NCI-H526 treated with DMSO at 0.1 percent for 48 hours (cell line): ENCODE data around the gene SUV39H2.
"Not testable (repeated sequence)": the region's sequence is repeated elsewhere in the genome, so short reads cannot be mapped to it uniquely, and the experiment has no call there.

Experiments used
- DNase-seq: peaks from one replicate; lab custom pipeline; 2025; lab: John Stamatoyannopoulos, UW

The SUV39H2 gene

GRCh38 chr10:14875941-14876340 lies 2.7 kb upstream of the SUV39H2 start:
- no peak for DNase-seq

GRCh38 chr10:14876764-14877163 lies 1.9 kb upstream of the SUV39H2 start:
- DNase-seq = no peak

- no peak for DNase-seq
Observed at GRCh38 chr10:14879124-14879927, 660 bp downstream of the SUV39H2 start.

GRCh38 chr10:14879928-14880193 lies 1.2 kb downstream of the SUV39H2 start:
- no peak for DNase-seq

GRCh38 chr10:14880229-14880628 lies 1.6 kb downstream of the SUV39H2 start:
- DNase-seq = no peak

GRCh38 chr10:14884082-14884481 lies 5.4 kb downstream of the SUV39H2 start:
- DNase-seq = no peak

- DNase-seq = no peak
Observed at GRCh38 chr10:14889318-14889717, 10.7 kb downstream of the SUV39H2 start.

GRCh38 chr10:14891151-14891550 lies 12.5 kb downstream of the SUV39H2 start:
- no peak for DNase-seq

- DNase-seq = no peak
Observed at GRCh38 chr10:14904316-14904732, 25.7 kb downstream of the SUV39H2 start.

- no peak for DNase-seq
Observed at GRCh38 chr10:14904864-14905263, 26.2 kb downstream of the SUV39H2 start.

- no peak for DNase-seq
Observed at GRCh38 chr10:14905890-14906289, 27.2 kb downstream of the SUV39H2 start.

- no peak for DNase-seq
Observed at GRCh38 chr10:14906765-14907164, 28.1 kb downstream of the SUV39H2 start.

GRCh38 chr10:14907591-14907990 lies 28.9 kb downstream of the SUV39H2 start:
- DNase-seq = not testable (repeated sequence)

GRCh38 chr10:14909101-14909500 lies 30.4 kb downstream of the SUV39H2 start:
- DNase-seq = no peak

- DNase-seq = no peak
Observed at GRCh38 chr10:14910953-14911352, 32.3 kb downstream of the SUV39H2 start.

GRCh38 chr10:14911801-14912200 lies 33.1 kb downstream of the SUV39H2 start:
- no peak for DNase-seq

- DNase-seq = no peak
Observed at GRCh38 chr10:14916600-14916999, 37.9 kb downstream of the SUV39H2 start.

- no peak for DNase-seq
Observed at GRCh38 chr10:14917827-14918226, 39.2 kb downstream of the SUV39H2 start.

GRCh38 chr10:14918964-14919363 lies 40.3 kb downstream of the SUV39H2 start:
- no peak for DNase-seq

- no peak for DNase-seq
Observed at GRCh38 chr10:14924013-14924412, 45.3 kb downstream of the SUV39H2 start.

GRCh38 chr10:14925268-14925667 lies 46.6 kb downstream of the SUV39H2 start:
- no peak for DNase-seq

- no peak for DNase-seq
Observed at GRCh38 chr10:14926061-14926470, 47.4 kb downstream of the SUV39H2 start.

GRCh38 chr10:14926722-14927416 lies 48.2 kb downstream of the SUV39H2 start:
- no peak for DNase-seq

- DNase-seq = no peak
Observed at GRCh38 chr10:14930610-14931009, 51.9 kb downstream of the SUV39H2 start.
